Hematopoietic multipotent progenitor cell (in vitro differentiated cells): ENCODE data around the gene GPR108. TPM values are rescaled to one million over a fixed set of nuclear protein-coding genes. Genes with fewer than 3 reads are reported as not detected.

Source experiments
- DNase-seq, 3 donors: peaks; one replicate each; pipeline ENCODE4 v3.0.0-alpha.2; 2011 to 2015; ENCODE audit warnings: low read depth in 2 of 3, low spot score in 2 of 3
- total RNA-seq: library from RNA; depleted of rRNA; stranded (reverse); fragments of >200 nt; gene quantifications from one replicate; pipeline ENCODE4 v1.2.3, GENCODE V29; 2012

Gene GPR108
- total RNA-seq, 1 donor, result 45.8 TPM

- no peak for DNase-seq
Measured at GRCh38 chr19:6723108-6723618, 14.2 kb downstream of the GPR108 start.

- DNase-seq, result peak in 1 of 3 donors; percentile 60
Measured at GRCh38 chr19:6721773-6722172, 15.6 kb downstream of the GPR108 start.

- DNase-seq, result no peak
Measured at GRCh38 chr19:6721138-6721474, 16.3 kb downstream of the GPR108 start.

GRCh38 chr19:6720369-6721137 is 16.8 kb downstream of the GPR108 start, which contains the start of gene C3:
TSS of gene C3 (minus strand) at chr19:6720650. CDS start at chr19:6720589, 61 bp downstream.
- DNase-seq, result peak in 2 of 3 donors; percentile 34 to 49

GRCh38 chr19:6719992-6720368 is 17.4 kb downstream of the GPR108 start:
- DNase-seq, result no peak

GRCh38 chr19:6719540-6719861 is 17.9 kb downstream of the GPR108 start:
- DNase-seq, result no peak

- DNase-seq, result peak in 2 of 3 donors; percentile 60 to 71
Measured at GRCh38 chr19:6718741-6719539, 18.4 kb downstream of the GPR108 start.

- DNase-seq, result no peak
Measured at GRCh38 chr19:6718111-6718740, 19.2 kb downstream of the GPR108 start.

GRCh38 chr19:6717441-6717971 is 19.9 kb downstream of the GPR108 start:
- DNase-seq, result no peak

- no peak for DNase-seq
Measured at GRCh38 chr19:6717036-6717435, 20.3 kb downstream of the GPR108 start.

- no peak for DNase-seq
Measured at GRCh38 chr19:6716610-6716970, 20.8 kb downstream of the GPR108 start.

- no peak for DNase-seq
Measured at GRCh38 chr19:6714749-6715555, 22.4 kb downstream of the GPR108 start.

GRCh38 chr19:6713773-6714692 is 23.3 kb downstream of the GPR108 start:
- no peak for DNase-seq

- DNase-seq, result no peak
Measured at GRCh38 chr19:6712692-6713670, 24.4 kb downstream of the GPR108 start.

GRCh38 chr19:6712231-6712630 is 25.1 kb downstream of the GPR108 start:
- no peak for DNase-seq

GRCh38 chr19:6711605-6712004 is 25.8 kb downstream of the GPR108 start:
- no peak for DNase-seq

- DNase-seq, result no peak
Measured at GRCh38 chr19:6711078-6711361, 26.4 kb downstream of the GPR108 start.

GRCh38 chr19:6710273-6711077 is 26.9 kb downstream of the GPR108 start:
- no peak for DNase-seq
